A549 (cell line): ENCODE data around the gene ACBD5.

Experiments used
- CTCF ChIP-seq: fragments of >200 bp; sonication (Bioruptor Twin); formaldehyde crosslinking; IDR thresholded peaks from 3 replicates; pipeline ENCODE4 v1.5.1; 2016
- EP300 ChIP-seq, 2 experiments: fragments of >200 bp; sonication (Bioruptor Twin); formaldehyde crosslinking; IDR thresholded peaks; 2 replicates in 1 of 2; 3 replicates in 1 of 2; pipeline ENCODE4 v1.6.1; 2016 to 2017
- JUNB ChIP-seq: fragments of >200 bp; sonication (Bioruptor Twin); formaldehyde crosslinking; IDR thresholded peaks from 2 replicates; pipeline ENCODE4 v1.6.1; 2016
- MAFK ChIP-seq: fragments of 450-650 bp; IDR thresholded peaks from 2 replicates; pipeline ENCODE4 v1.6.1; 2014; ENCODE audit not compliant: partially characterized antibody
- POLR2A ChIP-seq: IDR thresholded peaks from 2 replicates; pipeline ENCODE4 v1.6.1; 2012; ENCODE audit warnings: mild to moderate bottlenecking, low read length
- ZSCAN20 ChIP-seq: fragments of 250-450 bp; sonication (Bioruptor Pico); IDR thresholded peaks from 2 replicates; pipeline ENCODE4 v1.8.0; 2022; ENCODE audit warnings: mild to moderate bottlenecking, moderate library complexity
- TF ChIP-seq, protein P1 (sequence below): IDR thresholded peaks from 2 replicates; pipeline ENCODE4 v1.6.1; 2012
- TF ChIP-seq, protein P2 (sequence below): fragments of 450-650 bp; IDR thresholded peaks from 2 replicates; pipeline ENCODE4 v1.6.1; 2014; ENCODE audit warnings: antibody characterized with exemption

GRCh38 chr10:27190508-27190907 is 50.1 kb downstream of the ACBD5 start:
- TF ChIP-seq CTCF (no peak), EP300 (IDR thresholded peaks at IDR 0.05) (no peak), MAFK (no peak), ZSCAN20 (CRISPR knock-in tag) (no peak), JUNB (no peak), POLR2A (no peak)
- TF ChIP-seq, protein P1, sequence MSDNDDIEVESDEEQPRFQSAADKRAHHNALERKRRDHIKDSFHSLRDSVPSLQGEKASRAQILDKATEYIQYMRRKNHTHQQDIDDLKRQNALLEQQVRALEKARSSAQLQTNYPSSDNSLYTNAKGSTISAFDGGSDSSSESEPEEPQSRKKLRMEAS = no peak
- TF ChIP-seq, protein P2, sequence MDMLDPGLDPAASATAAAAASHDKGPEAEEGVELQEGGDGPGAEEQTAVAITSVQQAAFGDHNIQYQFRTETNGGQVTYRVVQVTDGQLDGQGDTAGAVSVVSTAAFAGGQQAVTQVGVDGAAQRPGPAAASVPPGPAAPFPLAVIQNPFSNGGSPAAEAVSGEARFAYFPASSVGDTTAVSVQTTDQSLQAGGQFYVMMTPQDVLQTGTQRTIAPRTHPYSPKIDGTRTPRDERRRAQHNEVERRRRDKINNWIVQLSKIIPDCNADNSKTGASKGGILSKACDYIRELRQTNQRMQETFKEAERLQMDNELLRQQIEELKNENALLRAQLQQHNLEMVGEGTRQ = no peak
